Stimulated activated naive CD8-positive, alpha-beta T cell treated with anti-CD3 and anti-CD28 coated beads, Interleukin-15, Interleukin-2, amounts not matched to agents 100 U/mL and 50 U/mL, for 24 hours (primary cell): ENCODE data around the gene EPC2.
"Not testable (repeated sequence)": the region's sequence is repeated elsewhere in the genome, so short reads cannot be mapped to it uniquely, and the experiment has no call there.

ENCODE experiments used
- ATAC-seq: fragments of 150-1000 bp; cut with Tn5 transposase; one replicate; pipeline ENCODE4 v1.10.0; 2021
- DNase-seq: peaks from one replicate; pipeline ENCODE4 v3.0.0; 2021

The EPC2 gene

GRCh38 chr2:148721991-148722777, 77.6 kb downstream of the EPC2 start:
- no peak for ATAC-seq

GRCh38 chr2:148725564-148725963, 81.0 kb downstream of the EPC2 start:
- DNase-seq (no peak), ATAC-seq (no peak)

More at GRCh38 chr2:148721991-148722777, 77.6 kb downstream of the EPC2 start:
- no peak for DNase-seq

DNA sequence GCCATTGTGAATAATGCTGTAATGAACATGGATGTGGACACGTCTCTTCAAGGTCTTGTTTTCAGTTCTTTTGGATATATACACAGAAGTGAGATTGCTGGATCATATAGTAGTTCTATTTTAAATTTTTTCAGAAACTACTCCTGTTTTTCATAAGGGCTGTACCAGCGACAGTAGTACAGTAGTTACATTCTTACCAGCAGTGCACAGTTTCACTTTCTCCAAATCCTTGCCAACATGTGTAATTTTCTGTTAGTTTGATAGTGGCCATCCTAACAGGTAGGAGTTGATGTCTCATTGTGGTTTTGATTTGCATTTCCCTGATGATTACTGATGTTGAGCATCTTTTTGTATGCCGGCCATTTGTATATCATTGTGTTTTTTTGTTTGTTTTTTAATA, 81.7 kb downstream of the EPC2 start:
- no peak for DNase-seq
- peak; percentile 23 for ATAC-seq

DNA sequence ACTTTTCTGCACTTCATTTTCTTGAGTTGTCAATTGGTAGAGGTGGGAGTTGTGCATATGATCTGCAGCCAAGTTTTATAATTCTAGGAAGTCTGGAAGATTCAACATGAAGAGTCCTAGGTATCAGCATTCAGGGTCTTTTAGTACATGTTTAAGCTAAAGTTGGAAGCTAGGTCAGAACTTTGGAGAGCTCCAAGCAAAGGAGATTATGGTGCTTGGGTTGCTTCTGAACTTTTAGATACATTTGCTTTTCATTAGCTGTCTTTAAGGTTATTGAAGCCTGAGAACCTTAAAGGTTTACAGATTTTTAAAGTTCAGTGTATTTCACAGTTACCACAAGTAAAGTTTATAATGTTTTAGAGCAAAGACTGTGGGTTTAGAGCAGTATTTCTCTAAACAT, 85.5 kb downstream of the EPC2 start:
- DNase-seq, result no peak
- ATAC-seq, result no peak

DNA sequence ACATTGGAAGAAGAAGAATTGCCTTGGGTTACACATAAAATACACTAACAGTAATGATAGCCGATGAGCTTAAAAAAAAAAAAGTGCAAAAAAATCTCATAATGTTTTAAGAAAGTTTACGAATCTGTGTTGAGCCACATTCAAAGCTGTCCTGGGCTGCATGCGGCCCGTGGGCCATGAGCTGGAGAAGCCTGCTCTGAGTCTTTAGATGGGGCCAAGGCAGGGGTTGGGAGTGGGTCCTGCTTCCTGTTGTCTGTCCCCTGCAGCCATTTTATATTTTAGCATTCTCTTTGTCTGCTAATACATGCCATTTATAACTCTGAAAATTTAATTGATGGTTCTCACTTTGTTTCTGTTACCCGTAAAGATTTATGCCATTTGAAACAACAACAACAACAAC, 93.2 kb downstream of the EPC2 start:
- ATAC-seq (no peak), DNase-seq (no peak)

DNA sequence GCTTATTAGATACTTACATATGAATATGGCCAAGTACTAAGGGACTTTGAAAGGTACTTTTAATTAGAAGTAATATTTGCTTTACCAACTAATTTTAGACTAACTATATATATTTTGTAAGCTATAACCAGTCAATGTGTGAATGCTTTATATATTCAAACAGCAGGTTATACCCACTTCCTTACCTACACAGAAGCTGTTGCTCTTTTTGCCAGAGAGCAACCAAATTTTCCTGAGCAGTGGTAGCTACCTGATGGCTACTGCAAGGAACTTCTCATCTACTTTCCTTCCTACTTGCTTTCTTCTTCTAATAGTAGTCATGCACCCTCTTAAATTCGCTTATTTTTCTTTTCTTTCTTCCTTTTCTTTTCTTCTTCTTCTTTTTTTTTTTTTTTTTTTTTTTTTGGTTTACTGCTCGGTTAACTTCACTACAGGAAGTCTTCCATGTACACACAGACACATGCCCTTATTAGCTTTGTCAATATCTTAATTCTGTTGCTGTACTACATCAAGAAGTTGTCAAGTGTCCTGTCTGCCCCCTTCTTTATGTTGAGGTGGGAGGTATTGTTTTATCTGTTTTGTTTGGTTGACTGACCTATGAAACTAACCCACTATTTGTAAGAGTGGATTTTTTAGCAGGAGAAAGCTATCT, 95.0 kb downstream of the EPC2 start:
- ATAC-seq, result no peak
- no peak for DNase-seq

DNA sequence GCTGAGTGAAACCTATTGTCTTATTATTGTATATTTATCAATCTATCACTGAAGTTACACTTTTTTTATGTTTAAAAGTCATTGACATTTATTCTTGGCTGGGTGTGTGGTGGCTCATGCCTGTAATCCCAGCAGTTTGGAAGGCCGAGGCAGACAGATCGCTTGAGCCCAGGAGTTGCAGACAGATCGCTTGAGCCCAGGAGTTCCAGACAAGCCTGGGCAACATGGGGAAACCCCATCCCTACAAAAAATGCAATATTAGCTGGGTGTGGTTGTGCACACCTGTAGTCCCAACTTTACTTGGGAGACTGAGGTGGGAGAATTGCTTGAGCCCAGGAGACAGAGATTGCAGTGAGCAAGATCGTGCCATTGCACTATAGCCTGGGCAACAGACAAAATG, 97.8 kb downstream of the EPC2 start:
- ATAC-seq, result no peak
- DNase-seq, result no peak

DNA sequence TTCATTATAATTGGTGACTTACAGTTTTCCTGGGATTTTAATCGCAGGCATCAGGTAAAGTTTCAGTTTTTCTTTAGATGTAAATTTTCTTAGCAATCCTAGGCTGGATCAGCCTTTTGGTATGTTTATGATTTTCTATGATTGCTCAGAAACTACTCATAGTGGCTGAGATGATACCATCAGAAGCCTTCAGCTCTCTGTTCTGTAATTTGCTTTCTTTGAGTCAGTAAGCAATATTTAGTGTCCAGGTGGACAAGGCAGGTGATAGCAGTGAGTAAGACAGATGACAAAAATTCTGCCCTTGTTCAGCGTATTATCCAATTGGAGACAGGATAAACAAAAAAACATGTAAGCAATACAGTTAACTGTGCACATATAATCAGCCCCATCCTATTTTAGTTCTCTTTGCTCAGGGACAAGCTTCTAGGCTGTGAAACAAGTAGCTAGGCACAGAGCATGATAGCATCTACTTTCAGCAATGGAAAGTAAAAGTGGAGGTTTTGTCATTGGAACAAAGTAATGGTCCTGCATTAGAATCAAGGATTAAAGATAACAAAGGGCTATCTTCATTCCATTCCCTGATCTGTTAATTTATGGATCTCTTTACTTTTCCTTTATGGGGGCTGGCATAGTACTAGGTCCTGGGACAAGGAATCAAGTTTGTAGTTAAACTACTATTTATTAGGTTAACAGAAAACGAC, 100.8 kb downstream of the EPC2 start:
- no peak for ATAC-seq

DNA sequence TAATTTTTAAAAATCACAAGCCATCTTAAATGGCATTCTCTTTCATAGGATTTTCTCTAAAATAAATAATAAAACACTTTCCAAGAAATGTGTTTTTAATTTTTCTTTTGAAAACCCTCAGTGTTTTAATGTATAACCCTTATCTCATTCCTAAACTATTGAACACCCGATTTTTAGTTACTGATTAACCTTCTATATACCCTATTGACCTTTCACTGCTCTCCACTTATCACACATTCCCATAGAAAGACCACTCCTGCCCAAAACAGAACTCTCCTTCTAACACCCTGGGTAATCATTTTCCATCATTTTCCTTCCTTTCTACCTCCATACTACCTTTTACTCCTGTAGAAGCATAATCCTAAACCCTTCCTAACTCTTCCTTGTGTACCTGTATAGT, 102.4 kb downstream of the EPC2 start:
- ATAC-seq (no peak), DNase-seq (no peak)

More for the DNA sequence above, 100.8 kb downstream of the EPC2 start:
- no peak for DNase-seq

- ATAC-seq (no peak), DNase-seq (no peak)
Measured at GRCh38 chr2:148751907-148752306, 107.4 kb downstream of the EPC2 start.

- ATAC-seq (no peak), DNase-seq (no peak)
Measured at GRCh38 chr2:148752977-148753376, 108.4 kb downstream of the EPC2 start.

GRCh38 chr2:148754864-148755263, 110.3 kb downstream of the EPC2 start:
- DNase-seq (no peak), ATAC-seq (no peak)

- ATAC-seq (peak; percentile 85), DNase-seq (no peak)
Measured at GRCh38 chr2:148756292-148756975, 111.9 kb downstream of the EPC2 start.

DNA sequence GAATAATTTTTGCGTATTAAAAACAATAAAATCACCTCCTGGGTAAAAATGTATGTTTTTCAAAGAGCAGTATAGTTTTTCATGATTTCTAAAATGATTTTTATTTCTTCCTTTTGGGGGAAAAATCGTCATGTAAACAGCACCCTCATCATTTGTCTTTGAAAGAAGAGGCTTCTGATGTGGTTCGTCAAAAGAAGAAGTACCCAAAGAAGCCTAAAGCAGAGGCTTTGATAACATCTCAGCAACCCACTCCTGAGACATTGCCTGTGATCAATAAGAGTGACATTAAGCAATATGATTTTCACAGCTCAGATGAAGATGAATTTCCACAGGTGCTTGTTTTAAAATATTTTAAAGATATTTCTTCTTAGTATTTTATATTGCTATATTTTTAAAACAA, 120.3 kb downstream of the EPC2 start:
- ATAC-seq (no peak), DNase-seq (no peak)

DNA sequence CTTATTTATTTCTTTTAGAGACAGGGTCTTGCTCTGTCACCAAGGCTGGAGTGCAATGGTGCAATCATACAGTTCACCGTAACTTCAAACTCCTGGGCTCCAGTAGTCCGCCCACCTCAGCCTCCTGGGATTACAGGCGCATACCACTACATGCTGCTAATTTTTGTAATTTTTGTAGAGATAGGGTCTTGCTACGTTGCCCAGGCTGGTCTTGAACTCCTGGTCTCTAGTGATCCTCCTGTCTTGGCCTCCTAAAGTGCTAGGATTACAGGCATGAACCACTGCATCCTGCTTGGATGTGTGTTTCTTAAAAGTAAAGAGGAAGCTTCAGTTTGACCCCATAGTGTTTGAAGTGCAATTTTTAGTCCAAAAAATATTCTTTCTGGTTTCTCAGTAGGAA, 125.5 kb downstream of the EPC2 start:
- no peak for DNase-seq
- no peak for ATAC-seq

DNA sequence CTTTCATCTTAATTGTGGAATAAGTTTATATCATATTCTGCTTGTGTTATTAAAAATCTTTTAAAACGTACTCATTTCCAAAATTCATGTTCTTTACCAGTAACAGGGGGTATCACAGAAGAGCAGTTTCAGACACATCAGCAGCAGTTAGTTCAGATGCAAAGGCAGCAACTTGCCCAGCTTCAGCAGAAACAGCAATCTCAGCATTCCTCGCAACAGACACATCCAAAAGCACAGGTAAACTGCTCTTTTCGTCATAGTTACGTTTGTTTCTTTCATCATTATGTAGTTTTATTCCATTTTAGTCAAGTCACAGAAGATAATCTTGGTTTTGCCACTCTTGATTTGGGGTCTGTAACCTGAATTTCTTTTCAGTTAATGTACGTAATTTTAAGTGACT, 137.0 kb downstream of the EPC2 start:
- no peak for ATAC-seq
- no peak for DNase-seq

DNA sequence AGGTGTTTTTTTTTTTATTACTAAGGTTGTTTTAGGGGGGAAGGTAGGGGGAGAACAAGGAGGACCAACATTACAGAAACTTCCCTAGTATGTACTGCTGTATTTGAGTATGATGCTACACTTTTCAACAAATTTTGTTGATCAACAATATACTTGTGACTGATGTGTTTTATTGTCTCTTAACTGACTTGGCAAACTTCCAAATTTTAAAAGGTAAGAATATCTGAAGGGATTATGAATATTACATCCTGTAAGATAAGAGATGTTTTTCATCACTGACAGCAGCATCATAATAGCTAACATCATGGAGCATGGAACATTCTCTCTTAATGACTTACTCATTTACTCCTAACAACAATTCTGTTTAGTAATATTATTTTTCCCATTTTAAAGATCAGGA, 144.5 kb downstream of the EPC2 start:
- ATAC-seq, result no peak
- no peak for DNase-seq

- ATAC-seq, result not testable (repeated sequence)
Measured at GRCh38 chr2:148790172-148790571, 145.6 kb downstream of the EPC2 start.

DNA sequence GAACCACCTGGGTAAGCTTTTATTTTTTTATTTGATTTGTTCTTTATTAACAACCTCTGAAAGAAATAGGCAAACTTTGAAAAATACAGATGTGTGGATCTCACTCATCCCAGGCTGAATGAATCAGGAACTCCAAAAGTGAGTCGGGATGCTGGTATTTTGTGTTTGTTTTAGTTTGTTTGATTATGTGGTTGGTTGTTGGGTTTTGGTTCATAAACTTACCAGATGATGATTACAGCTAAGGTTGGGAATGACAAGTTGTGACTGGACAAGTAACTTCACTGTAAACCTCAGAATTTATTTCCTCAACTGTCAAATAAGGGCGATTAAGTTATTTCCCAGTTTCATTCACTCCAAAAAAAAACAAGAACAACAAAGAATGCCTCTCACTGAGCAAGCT, 150.0 kb downstream of the EPC2 start:
- DNase-seq, result no peak
- no peak for ATAC-seq

More at GRCh38 chr2:148790172-148790571, 145.6 kb downstream of the EPC2 start:
- DNase-seq, result not testable (repeated sequence)

DNA sequence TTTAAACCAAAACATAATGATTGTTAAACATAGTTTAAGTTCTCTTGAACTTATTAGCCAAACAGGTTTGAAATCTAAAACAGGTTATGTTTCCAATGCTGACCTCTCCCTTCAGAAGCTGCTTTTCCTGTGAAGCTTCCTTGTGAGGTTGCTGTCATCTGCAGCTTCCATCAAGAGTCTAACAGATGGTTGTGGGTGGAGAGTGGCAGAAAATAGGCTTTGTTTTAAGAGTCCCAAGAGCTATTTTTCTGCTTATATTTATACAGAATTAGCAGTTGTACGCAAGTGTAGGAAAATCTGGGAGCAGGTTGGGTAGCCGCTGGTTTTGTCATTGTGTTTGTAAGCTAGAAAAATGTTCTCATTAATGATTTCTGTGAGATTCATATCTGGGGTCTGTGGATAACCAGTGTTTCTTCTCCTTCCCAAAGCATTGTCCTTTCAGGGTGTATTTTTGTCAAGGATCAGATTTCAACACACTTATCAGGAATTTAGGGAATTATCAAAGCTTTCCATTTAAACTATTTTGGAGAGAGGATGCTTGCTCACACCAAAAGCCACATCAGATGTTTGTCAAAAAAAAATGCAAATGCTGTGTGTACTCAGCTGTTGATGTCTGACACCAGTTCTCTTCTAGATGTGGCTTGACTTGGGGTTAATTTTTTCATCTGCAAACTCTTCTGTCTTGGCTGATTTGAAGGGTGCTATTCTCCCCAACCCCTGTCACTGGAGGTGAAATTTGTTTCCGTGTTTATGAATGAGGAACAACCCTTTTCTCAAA, 152.4 kb downstream of the EPC2 start:
- DNase-seq (no peak), ATAC-seq (no peak)

- ATAC-seq, result no peak
- DNase-seq, result no peak
Measured at GRCh38 chr2:148802448-148803220, 158.1 kb downstream of the EPC2 start.
